NCI-H2196 treated with DMSO at 0.1 percent for 48 hours (cell line): ENCODE data around the gene IGFBPL1.
A peak's percentile ranks its signal among the peaks of the same experiment; 100 is the strongest.
"Not testable (repeated sequence)": the region's sequence is repeated elsewhere in the genome, so short reads cannot be mapped to it uniquely, and the experiment has no call there.

Experiments
- DNase-seq: peaks from one replicate; lab custom pipeline; 2025; ENCODE audit not compliant: unreplicated experiment; lab: John Stamatoyannopoulos, UW

IGFBPL1 gene

DNA sequence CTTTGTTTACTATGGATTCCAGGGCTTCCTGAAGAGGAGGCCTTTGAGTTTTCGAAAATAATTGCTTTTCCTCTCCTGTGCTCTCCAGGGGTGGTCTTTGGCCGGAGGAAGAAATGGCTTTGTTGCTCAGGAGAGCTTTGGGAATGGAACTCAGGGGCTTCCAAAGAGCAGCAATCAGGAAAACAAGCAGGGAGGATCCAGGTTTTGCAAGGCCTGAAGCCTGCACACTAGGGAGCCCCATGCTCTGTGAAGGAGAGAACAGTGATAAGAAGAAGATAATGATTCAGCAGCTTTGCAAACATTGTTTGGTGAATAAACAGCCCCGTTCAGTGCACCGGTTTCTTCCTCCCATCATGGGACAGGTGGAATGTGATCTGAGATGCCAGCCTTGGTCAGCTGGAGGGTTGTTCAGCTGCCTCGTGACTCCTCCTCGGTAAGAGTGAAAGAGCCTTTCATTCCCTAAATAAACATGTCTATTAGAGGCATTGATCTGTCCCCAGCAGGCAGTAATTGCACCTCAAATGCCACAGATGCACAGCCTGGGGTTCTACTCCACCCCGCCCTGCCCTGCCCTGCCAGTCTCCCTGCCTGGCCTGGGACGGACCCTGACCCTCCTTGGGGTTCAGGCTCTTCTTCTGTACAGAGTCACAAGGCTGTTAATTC is 43.3 kb downstream of the IGFBPL1 start:
- peak; percentile 73 for DNase-seq

DNA sequence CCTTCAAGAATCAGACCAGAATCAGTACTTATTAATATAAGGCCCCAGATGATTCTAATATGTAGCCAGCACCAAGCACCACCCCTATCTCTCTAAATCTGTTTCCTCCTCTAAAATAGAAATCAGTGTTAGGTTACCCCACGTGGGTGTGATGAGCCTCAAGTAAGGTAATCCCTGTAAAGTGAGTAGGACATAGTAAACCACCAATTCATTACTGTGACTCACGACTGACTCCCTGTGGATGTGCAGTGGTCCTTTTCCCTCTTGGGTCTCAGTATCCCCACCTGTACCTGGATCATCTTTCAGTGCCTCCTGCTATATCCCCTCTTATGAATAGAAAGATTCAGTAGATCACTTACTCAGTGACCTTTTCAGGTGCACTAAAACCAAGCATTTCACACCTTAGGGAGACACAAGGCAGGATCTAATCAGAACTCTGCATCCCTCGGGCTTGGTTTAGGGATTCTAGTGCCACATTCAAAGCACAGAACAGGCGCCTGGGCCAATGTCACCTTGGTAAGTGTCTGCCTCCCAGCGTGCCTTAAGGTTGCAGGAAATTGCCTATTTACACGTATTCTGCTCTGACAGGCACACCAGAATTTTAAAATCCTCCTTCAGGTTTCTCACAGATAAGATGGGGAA is 43.9 kb downstream of the IGFBPL1 start:
- no peak for DNase-seq

DNA sequence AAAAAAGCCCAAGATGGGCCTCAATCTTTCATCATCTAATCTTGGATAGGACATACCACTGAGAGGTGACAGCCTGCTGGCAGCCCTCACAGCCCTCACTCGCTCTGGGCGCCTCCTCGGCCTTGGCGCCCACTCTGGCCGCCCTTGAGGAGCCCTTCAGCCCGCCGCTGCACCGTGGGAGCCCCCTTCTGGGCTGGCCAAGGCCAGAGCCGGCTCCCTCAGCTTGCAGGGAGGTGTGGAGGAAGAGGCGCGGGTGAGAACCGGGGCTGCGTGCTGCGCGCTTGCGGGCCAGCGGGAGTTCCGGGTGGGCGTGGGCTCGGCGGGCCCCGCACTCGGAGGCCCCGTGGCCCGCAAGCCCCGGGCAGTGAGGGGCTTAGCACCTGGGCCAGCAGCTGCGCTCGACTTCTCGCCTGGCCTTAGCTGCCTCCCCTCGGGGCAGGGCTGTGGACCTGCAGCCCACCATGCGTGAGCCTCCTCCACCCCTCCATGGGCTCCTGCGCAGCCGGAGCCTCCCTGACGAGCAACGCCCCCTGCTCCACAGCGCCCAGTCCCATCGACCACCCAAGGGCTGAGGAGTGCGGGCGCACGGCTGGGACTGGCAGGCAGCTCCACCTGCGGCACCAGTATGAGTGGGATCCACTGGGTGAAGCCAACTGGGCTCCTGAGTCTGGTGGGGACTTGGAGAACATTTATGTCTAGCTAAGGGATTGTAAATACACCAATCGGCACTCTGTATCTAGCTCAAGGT is 46.7 kb downstream of the IGFBPL1 start:
- DNase-seq, result not testable (repeated sequence)

DNA sequence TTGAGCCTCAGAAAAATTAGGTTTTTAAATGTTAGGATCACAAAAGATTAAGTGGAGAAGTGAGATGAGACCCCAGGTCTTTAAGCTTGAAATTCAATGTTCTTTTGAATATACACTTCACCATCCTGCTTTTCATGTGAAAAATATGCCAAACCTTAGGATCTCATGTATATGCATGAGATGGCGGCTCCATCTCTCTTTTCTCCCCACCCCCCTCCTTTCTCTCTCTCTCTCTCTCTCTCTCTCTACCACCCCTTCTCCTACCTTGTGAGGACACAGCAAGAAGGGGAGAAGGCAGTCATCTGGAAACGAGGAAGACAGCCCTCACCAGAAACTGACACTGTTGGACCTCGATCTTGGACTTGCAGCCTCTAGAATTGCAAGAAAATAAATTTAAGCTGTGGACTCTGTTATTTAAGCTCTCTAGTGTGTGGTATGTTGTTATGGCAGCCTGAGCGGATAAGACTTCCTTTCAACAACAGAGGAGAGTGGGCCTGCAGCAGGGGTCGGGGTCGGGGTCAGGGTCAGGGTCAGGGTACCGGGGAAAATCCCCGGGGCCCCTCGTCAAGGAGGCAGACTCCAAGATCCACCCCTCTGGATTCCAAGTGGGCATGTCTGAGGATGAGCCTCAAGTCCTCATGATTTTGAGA is 48.1 kb downstream of the IGFBPL1 start:
- DNase-seq, result no peak

DNA sequence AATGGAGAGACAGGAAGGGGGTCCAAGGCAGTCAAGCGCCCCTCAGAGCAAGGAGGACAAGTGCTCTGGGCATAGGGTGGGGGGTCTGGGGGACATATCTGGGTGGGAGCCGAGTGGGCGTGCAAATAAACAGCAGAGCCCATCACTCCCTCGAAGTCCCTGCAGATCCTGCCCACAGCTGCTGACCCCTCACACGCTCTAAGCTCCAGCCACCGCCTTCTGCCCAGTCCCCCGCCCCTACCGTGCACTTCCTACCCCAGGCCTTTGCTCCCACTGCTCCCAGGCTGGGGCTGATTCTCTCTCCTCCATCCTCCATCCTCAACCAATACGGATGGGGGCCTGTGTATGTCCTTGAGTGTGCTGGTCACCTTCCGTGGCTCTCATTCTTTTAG is 48.7 kb downstream of the IGFBPL1 start:
- no peak for DNase-seq

DNA sequence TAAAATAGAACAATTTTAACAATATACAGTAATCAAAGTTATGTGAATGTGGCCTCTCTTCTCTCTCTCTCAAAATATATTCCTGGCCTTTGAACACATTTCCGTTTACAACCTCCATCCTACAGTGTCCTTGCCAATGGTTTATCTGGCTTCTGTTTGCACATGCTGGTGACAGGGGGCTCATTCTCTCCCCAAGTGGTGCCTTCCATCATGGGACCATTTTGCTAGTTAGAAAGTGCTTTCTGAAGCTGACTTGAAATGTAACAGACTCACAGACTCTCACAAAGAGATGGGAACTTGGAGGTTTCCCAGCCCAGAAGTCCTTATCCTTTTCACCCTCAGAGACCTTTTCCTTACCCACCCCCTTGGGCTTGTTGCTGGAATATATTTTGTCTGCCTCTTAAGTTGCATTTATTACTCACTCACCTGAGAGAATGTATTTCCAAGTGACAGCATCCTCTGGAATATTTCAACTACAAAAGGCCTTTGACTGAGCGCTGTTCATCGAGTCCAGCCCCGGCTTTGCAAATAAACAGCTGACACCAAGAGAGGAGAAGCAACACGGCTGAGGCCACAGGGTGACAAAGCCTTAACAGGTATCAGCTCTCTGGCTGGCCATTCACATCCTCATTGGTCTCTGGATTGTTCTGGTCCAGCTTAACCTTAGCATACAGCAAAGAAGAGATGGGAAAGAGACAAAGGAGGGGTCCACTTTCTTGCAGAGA is 49.2 kb downstream of the IGFBPL1 start:
- DNase-seq, result no peak

DNA sequence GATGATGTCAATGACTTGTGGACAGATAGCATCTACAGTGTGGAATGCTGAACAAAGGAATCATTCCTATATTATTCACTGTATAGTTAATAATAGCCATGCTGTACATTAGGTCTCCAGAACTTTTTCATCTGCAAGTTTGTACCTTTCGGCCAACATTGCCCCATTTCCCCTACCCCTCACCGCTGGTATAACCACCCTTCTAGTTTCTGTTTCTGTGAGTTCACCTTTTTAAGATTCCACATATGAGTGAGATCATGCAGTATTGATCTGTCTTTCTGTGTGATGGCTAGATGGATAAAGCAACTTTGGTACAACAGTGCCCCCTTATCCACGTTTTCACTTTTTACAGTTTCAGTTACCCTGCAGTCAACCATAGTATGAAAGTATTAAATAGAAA is 50.6 kb downstream of the IGFBPL1 start:
- no peak for DNase-seq

DNA sequence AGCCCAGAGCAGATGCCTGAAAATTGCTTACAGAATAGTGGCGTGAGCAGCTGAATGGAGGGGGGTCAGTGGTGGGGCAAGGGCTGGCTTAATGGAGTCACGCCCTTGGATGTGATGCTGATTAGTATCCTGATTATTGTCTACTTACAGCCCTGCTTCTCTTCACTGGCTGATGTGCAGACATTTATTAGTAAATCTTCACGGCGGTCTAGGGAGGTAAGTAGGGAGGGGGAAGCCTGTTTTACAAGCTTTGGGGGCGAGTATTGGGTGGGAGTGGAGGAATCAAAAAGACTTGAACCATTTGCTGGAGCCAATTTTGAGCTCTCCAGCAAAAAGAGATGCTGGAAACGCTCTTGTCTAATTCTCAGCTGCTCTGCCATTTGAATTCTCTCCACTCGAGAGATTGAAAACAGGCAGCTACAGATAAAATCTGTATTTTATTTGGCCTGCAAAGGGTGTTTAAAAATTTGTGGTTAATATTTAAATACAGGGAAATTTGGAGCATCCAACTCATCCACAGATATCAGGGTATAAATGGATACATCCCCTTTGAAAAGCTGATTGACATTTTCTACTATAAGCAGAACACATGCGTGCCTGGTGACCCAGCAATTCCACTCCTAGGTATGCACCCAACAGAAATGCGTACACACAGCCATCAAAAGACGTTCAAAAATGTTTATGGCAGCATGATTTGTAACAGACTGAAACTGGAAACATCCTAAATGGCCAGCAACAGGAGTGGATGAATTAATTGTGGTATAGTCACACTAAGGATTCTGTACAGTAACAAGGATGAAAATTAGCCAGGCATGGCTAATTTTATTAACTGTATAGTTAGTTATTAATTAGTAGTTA is 51.3 kb downstream of the IGFBPL1 start:
- DNase-seq, result no peak

DNA sequence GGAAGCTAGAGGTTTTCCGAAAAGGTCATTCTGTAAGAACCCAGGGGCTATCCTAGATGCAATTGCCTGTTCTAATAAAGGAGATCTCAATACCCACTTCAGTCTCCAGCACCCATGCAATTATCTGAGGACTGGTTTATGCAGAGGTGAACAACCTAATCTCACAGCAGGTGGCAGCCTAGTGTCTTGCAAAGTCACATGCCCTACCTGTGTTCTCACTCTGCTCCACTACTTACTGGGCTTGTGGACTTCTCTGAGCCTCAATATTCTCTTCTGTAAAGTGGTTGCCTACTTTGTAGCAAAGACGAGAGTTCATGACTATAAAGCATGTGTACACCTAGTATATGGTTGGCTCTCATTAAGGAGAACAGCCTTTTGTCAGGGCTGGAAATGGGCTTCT is 52.8 kb downstream of the IGFBPL1 start:
- peak; percentile 56 for DNase-seq

DNA sequence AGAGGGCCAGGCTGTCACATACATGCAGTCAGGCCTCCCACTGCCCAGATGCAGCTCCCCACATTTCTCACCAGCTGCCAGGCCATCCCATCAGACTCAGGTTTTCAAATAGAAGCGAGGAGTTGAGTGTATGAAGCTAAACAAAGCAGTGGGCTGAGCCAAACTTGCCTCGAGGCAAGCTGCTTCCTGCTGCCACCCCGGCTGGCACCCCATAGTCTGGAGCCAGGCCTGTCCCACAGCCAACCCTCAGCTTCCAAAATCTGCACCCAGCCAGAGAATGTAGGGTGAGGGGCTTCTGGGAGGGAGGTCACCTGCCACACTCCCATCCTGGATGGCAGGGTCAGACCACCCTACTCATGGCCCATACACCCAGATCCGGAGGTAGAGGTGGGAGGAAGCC is 54.1 kb downstream of the IGFBPL1 start:
- no peak for DNase-seq

DNA sequence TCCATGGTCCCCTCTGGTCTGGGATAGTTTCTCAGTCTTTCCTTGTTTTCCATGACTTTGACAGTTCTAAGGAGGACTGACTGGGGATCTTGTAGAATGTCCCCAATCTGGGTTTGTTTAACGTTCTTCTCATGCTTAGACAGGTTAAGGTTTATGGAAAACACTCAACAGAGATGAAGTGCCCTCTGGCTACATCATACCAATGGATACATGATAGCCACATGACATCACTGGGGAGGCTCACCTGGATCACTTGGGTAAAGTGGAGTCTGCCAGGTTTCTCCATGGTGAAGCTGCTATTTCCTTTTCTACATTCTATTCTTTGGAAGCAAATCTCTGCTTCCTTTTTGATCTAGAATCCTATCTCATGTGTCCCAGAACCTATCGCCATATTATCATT is 55.5 kb downstream of the IGFBPL1 start:
- DNase-seq, result peak; percentile 26

DNA sequence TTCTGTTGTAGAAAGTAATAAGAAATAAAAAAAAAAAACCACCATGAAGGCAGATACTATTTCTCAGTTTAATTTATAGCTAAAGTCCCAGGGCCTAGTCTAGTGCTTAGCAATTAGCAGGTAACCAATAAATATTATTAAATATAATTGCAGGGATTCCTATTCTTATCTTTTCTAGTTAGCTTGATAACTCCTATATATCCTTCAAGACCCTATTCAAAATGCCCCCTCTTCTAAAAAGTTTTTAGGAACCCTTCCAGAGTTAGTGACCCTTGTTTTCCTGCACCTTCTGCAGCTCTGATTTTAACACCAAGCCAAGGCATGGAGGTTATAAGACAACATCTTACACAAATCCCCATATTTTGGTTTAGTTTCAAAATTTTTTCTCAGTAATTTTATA is 56.4 kb downstream of the IGFBPL1 start:
- no peak for DNase-seq

DNA sequence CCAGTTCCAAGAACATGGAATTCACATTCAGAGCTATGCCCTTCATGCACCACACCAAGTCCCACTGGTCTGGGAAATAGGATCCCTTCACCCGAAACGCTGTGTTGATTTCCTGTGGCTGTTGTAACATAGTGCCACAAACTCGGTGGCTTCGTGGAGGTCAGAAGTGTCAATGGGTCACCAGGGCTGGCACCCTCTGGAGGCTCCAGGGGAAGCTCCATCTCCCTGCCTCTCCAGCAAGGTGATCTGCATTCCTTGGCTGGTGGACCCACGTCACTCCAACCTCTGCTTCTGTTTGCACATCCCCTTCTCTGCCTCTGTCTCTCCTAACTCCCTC is 60.7 kb downstream of the IGFBPL1 start:
- DNase-seq, result no peak

DNA sequence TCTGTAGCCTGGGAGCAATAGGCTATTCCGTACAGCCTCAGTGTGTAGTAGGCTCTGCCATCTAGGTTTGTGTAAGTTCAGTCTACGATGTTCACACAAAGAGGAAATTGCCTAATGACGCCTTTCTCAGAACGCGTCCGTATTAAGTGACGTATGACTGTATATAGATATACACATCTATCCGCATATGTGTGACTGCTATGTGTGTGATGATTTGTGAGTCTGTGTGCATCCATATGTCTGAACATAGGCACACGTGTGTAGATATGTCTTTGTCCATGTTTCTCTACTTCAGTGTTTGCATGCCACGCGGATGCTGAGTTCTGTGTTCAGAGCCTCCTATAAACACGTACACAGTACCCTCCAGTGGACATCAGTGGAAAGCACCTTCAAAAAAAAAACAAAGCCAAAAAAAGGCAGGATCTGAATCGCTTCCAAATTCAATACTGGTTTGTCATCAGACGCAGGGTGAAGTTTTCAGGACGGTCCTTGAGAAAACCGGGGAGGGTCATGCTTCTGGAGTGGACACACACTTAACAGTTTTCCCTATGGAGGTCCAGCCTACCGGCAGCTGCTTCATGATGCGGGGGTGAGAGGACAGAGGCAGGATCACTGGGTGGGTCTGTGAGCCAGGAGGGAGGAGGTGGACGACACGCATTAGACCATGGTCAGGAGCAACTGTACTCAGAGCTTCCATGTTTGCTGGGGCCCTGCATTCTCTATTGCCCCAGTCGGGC is 61.2 kb downstream of the IGFBPL1 start:
- peak; percentile 51 for DNase-seq

DNA sequence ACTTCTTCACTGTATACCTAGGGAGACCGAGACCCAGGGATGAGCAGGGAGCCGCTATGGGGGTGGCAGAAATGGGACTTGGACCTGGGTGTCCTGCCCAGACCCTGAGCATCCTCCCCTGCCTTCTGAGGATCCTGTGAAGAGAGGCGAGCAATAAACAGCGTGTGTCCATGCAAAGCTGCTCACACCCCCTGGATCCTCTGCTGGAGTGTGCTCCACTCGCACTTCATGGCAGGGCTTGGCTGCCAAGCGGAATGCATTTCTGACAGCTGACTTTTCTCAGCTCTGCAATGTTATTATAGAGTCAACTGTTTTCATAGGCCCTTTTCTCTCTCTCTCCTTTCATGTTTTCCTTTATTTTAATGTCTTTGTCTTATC is 62.8 kb downstream of the IGFBPL1 start:
- DNase-seq, result no peak

DNA sequence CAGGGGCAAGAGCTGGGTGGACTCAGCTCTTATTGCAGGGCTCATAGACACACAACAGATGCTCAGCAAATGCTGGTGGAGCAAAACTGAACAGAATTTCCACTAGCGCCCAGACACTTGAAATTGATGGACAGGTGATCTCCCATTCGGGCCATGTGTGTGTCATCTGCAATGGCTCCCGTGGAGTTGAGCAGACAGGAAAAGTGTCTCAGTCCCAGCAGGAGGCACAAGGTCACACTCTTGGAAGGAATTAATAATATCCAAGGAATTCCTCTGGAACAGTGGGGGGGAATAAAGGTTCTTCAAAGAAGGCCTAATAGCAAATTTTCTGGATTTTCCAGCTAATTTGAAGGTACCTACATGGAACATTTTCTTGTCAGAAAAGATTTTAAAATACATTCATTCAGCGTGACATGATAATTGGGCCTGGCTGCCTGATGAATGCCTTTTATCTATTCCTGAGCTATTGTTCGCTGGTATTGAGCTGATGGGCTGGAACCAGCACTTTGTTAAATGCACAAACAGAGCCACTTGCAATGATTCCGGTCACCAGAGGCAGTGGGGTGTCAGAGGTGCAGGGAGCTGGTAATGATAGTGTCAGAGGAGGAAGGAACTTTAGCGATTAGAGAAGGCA is 63.3 kb downstream of the IGFBPL1 start:
- no peak for DNase-seq

DNA sequence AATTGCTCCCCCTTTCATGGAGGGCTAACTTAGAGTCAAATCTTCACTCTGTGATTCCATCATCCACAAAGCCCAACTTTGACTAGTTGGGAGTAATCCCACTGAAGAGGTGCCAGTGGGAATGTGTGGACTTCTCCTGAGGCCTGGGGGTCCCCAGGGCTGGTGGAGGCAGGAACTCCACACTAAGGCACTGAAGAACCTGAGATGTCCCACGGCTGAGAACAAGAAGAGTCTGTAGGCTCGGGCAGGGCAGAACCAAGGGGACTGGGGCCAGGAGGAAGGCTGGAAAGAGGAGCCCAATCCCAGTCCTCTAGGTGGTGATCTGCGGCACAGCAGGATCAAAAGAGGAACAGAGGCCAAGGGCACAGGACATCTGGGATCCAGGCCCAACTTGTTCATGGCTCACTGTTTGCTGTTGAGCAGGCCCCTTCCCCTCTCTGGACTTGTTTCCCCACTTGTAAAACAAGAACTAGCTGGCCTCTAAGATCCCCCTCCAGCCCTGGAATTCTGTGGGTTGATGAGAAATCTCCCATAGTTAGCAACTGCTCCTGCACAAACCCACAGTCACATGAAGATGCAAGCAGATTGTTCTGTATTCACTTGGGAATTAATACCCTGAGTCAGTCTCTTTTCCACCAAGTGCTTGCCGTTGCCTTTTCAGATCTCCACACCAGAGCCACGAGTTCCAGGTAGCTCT is 64.4 kb downstream of the IGFBPL1 start:
- no peak for DNase-seq

DNA sequence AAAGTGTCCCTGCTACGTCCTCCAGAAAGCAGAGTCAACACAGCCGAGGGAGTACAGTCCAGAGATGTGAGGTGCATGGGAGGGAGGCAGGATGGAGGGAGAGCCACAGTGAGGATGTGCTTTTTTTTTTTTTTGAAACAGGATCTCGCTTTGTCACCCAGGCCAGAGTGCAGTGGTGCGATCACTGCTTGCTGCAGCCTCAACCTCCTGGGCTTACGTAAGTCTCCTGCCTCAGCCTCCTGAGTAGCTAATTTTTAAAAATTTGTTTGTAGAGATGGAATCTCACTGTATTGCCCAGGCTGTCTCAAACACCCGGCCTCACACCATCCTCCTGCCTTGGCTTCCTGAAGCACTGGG is 65.0 kb downstream of the IGFBPL1 start:
- no peak for DNase-seq
